GM12878 (cell line): ENCODE data around the gene KDM4F.

Source experiments
- CTCF ChIP-seq, 3 experiments: IDR thresholded peaks in 2 of 3; conservative IDR thresholded peaks in 1 of 3; 2 replicates each; pipeline ENCODE4 v1.5.1; 2011; ENCODE audit warnings: low read depth in 3 of 3, low read length in 3 of 3, mild to moderate bottlenecking in 3 of 3, control low read depth in 2 of 3, moderate library complexity in 2 of 3, inconsistent platforms in 1 of 3, mixed read lengths in 1 of 3; ENCODE audit not compliant: control insufficient read depth in 2 of 3, insufficient read depth in 1 of 3; ENCODE audit errors: extremely low read depth in 1 of 3
- IKZF1 ChIP-seq: fragments of 450-650 bp; conservative IDR thresholded peaks from 2 replicates; pipeline ENCODE4 v1.6.1; 2017; ENCODE audit warnings: antibody characterized with exemption, mild to moderate bottlenecking

GRCh38 chr11:95044010-95044409 is 5.2 kb upstream of the KDM4F start:
- TF ChIP-seq IKZF1, result no peak
- TF ChIP-seq CTCF (IDR thresholded peaks at IDR 0.05 in 2 of 3, conservative IDR thresholded peaks at IDR 0.05 in 1 of 3; ENCODE audit: control insufficient read depth in 2 of 3, extremely low read depth in 1 of 3, insufficient read depth in 1 of 3, low read depth in 3 of 3, low read length in 3 of 3), result no peak
